ENCODE measurements around the gene TERT. TPM values are rescaled to one million over a fixed set of nuclear protein-coding genes. Genes with fewer than 3 reads are reported as not detected.

The TERT gene
- total and polyA plus RNA-seq, 2 of the 13 experiments (the other 11 are each of a cell fraction or from before 2014, with no cell fraction given): 4.3 to 5.9 TPM

DNA sequence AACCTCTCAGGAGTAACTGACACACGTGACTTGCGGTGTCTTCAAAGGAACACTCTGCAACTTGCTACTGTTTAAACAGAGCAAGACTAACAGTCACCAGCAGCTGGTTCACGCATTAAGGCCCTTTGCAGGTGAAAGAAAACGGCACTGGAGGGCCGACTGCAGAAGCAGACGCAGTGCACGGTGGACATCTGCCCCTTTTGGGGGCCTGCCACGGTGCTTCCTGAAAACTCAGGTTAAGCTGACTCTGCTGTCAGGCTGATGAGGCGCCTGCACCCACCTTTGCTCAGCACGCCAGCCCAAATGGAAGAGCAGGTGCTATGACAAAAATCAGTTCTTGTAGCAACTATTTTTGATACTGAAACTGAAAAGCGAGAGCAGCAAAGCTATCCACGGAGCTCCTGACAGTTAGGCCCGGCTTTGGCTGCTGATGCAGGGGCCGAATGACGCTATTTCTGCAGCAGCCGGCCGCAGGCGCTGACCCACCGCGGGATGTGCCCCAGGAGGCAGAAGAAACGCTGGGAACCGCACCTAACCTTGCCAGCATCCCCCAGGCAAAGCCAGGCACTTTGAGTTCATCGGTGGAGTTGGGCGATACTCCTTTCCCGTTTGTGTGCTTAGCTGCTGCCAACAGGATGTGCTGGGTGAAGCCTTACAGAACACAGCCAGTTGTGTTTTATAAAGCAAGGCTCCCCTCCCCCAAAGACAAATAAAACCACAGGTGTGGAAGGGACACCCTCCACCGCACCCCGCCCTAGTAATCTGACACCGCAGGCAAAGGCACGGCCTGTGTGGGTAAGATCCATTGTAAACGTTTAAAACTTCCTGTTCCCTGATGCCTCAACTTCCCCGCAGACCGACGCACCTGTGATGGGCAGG is 21.1 kb upstream of the TERT start (continued):
- TF ChIP-seq, protein P1, sequence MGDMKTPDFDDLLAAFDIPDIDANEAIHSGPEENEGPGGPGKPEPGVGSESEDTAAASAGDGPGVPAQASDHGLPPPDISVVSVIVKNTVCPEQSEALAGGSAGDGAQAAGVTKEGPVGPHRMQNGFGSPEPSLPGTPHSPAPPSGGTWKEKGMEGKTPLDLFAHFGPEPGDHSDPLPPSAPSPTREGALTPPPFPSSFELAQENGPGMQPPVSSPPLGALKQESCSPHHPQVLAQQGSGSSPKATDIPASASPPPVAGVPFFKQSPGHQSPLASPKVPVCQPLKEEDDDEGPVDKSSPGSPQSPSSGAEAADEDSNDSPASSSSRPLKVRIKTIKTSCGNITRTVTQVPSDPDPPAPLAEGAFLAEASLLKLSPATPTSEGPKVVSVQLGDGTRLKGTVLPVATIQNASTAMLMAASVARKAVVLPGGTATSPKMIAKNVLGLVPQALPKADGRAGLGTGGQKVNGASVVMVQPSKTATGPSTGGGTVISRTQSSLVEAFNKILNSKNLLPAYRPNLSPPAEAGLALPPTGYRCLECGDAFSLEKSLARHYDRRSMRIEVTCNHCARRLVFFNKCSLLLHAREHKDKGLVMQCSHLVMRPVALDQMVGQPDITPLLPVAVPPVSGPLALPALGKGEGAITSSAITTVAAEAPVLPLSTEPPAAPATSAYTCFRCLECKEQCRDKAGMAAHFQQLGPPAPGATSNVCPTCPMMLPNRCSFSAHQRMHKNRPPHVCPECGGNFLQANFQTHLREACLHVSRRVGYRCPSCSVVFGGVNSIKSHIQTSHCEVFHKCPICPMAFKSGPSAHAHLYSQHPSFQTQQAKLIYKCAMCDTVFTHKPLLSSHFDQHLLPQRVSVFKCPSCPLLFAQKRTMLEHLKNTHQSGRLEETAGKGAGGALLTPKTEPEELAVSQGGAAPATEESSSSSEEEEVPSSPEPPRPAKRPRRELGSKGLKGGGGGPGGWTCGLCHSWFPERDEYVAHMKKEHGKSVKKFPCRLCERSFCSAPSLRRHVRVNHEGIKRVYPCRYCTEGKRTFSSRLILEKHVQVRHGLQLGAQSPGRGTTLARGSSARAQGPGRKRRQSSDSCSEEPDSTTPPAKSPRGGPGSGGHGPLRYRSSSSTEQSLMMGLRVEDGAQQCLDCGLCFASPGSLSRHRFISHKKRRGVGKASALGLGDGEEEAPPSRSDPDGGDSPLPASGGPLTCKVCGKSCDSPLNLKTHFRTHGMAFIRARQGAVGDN (CRISPR knock-in tag; IDR thresholded peaks at IDR 0.05): peak; percentile 42; the same call in 1 of the 2 replicates
- TF ChIP-seq, protein P2, sequence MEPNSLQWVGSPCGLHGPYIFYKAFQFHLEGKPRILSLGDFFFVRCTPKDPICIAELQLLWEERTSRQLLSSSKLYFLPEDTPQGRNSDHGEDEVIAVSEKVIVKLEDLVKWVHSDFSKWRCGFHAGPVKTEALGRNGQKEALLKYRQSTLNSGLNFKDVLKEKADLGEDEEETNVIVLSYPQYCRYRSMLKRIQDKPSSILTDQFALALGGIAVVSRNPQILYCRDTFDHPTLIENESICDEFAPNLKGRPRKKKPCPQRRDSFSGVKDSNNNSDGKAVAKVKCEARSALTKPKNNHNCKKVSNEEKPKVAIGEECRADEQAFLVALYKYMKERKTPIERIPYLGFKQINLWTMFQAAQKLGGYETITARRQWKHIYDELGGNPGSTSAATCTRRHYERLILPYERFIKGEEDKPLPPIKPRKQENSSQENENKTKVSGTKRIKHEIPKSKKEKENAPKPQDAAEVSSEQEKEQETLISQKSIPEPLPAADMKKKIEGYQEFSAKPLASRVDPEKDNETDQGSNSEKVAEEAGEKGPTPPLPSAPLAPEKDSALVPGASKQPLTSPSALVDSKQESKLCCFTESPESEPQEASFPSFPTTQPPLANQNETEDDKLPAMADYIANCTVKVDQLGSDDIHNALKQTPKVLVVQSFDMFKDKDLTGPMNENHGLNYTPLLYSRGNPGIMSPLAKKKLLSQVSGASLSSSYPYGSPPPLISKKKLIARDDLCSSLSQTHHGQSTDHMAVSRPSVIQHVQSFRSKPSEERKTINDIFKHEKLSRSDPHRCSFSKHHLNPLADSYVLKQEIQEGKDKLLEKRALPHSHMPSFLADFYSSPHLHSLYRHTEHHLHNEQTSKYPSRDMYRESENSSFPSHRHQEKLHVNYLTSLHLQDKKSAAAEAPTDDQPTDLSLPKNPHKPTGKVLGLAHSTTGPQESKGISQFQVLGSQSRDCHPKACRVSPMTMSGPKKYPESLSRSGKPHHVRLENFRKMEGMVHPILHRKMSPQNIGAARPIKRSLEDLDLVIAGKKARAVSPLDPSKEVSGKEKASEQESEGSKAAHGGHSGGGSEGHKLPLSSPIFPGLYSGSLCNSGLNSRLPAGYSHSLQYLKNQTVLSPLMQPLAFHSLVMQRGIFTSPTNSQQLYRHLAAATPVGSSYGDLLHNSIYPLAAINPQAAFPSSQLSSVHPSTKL (CRISPR knock-in tag; IDR thresholded peaks at IDR 0.05): peak; percentile 26; the same call in 1 of the 2 replicates
- TF ChIP-seq SP5 (CRISPR knock-in tag; IDR thresholded peaks at IDR 0.05; ENCODE audit: borderline replicate concordance, low read depth): peak; percentile 30; the same call in 1 of the 2 replicates
- TF ChIP-seq, protein P3, sequence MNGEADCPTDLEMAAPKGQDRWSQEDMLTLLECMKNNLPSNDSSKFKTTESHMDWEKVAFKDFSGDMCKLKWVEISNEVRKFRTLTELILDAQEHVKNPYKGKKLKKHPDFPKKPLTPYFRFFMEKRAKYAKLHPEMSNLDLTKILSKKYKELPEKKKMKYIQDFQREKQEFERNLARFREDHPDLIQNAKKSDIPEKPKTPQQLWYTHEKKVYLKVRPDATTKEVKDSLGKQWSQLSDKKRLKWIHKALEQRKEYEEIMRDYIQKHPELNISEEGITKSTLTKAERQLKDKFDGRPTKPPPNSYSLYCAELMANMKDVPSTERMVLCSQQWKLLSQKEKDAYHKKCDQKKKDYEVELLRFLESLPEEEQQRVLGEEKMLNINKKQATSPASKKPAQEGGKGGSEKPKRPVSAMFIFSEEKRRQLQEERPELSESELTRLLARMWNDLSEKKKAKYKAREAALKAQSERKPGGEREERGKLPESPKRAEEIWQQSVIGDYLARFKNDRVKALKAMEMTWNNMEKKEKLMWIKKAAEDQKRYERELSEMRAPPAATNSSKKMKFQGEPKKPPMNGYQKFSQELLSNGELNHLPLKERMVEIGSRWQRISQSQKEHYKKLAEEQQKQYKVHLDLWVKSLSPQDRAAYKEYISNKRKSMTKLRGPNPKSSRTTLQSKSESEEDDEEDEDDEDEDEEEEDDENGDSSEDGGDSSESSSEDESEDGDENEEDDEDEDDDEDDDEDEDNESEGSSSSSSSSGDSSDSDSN (CRISPR knock-in tag; IDR thresholded peaks at IDR 0.05): no peak
- 0 out of 2 replicates have a peak, but pooled peaks have one; percentile 29 for TF ChIP-seq THAP11 (CRISPR knock-in tag; IDR thresholded peaks at IDR 0.05)
- TF ChIP-seq, protein P4, sequence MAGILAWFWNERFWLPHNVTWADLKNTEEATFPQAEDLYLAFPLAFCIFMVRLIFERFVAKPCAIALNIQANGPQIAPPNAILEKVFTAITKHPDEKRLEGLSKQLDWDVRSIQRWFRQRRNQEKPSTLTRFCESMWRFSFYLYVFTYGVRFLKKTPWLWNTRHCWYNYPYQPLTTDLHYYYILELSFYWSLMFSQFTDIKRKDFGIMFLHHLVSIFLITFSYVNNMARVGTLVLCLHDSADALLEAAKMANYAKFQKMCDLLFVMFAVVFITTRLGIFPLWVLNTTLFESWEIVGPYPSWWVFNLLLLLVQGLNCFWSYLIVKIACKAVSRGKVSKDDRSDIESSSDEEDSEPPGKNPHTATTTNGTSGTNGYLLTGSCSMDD (CRISPR knock-in tag; IDR thresholded peaks at IDR 0.05): no peak
- no peak for TF ChIP-seq HNRNPH1 (optimal IDR thresholded peaks at IDR 0.05; ENCODE audit: low read depth, low read length)
- TF ChIP-seq ZNF160 (CRISPR knock-in tag; IDR thresholded peaks at IDR 0.05): no peak
- no peak for TF ChIP-seq GFI1 (CRISPR knock-in tag; IDR thresholded peaks at IDR 0.05; ENCODE audit: borderline replicate concordance)
- no peak for TF ChIP-seq ZNF235 (CRISPR knock-in tag; IDR thresholded peaks at IDR 0.05; ENCODE audit: borderline replicate concordance)
- TF ChIP-seq, protein P5, sequence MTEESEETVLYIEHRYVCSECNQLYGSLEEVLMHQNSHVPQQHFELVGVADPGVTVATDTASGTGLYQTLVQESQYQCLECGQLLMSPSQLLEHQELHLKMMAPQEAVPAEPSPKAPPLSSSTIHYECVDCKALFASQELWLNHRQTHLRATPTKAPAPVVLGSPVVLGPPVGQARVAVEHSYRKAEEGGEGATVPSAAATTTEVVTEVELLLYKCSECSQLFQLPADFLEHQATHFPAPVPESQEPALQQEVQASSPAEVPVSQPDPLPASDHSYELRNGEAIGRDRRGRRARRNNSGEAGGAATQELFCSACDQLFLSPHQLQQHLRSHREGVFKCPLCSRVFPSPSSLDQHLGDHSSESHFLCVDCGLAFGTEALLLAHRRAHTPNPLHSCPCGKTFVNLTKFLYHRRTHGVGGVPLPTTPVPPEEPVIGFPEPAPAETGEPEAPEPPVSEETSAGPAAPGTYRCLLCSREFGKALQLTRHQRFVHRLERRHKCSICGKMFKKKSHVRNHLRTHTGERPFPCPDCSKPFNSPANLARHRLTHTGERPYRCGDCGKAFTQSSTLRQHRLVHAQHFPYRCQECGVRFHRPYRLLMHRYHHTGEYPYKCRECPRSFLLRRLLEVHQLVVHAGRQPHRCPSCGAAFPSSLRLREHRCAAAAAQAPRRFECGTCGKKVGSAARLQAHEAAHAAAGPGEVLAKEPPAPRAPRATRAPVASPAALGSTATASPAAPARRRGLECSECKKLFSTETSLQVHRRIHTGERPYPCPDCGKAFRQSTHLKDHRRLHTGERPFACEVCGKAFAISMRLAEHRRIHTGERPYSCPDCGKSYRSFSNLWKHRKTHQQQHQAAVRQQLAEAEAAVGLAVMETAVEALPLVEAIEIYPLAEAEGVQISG (CRISPR knock-in tag; IDR thresholded peaks at IDR 0.05): 0 out of 2 replicates have a peak, but pooled peaks have one; percentile 3
- no peak for TF ChIP-seq ZNF629 (CRISPR knock-in tag; conservative IDR thresholded peaks at IDR 0.05)

Data from HepG2 (cell line).